HL-60 (cell line): ENCODE data around the gene TTC4.

Experiments
- DNase-seq, 2 experiments: peaks; one replicate each; pipeline ENCODE4 v3.0.0-alpha.2; 2010 to 2020; ENCODE audit warnings: low read depth in 1 of 2, low spot score in 1 of 2
- H3K27ac ChIP-seq: fragments of 250-450 bp; sonication (Bioruptor Pico); replicated peaks from 2 replicates; pipeline ENCODE4 v1.5.1; 2020; ENCODE audit warnings: mild to moderate bottlenecking, moderate library complexity
- H3K27me3 ChIP-seq: fragments of 250-450 bp; sonication (Bioruptor Pico); 2 replicates; pipeline ENCODE4 v1.5.1; 2021; ENCODE audit warnings: mild to moderate bottlenecking, moderate library complexity; ENCODE audit not compliant: insufficient read depth, poor library complexity, severe bottlenecking
- H3K4me3 ChIP-seq: replicated peaks from 2 replicates; pipeline ENCODE4 v1.5.1; 2011; ENCODE audit warnings: mild to moderate bottlenecking, control low read depth, low read length; ENCODE audit not compliant: insufficient read depth
- CTCF ChIP-seq: IDR thresholded peaks from one replicate; pipeline ENCODE4 v1.5.1; 2011; ENCODE audit warnings: low read length, control low read depth, inconsistent platforms; ENCODE audit not compliant: insufficient read depth
- GABPA ChIP-seq: IDR thresholded peaks from 2 replicates; pipeline ENCODE4 v1.6.1; 2012; ENCODE audit warnings: low read depth
- POLR2AphosphoS5 ChIP-seq: IDR thresholded peaks from 2 replicates; pipeline ENCODE4 v1.6.1; 2012; ENCODE audit warnings: low read depth
- REST ChIP-seq: IDR thresholded peaks from 2 replicates; pipeline ENCODE4 v1.6.1; 2012; ENCODE audit warnings: low read depth; ENCODE audit not compliant: insufficient replicate concordance
- SPI1 ChIP-seq: IDR thresholded peaks from 2 replicates; pipeline ENCODE4 v1.6.1; 2012; ENCODE audit warnings: low read depth, mild to moderate bottlenecking, borderline replicate concordance
- long read RNA-seq: library from polyadenylated mRNA; unstranded; transcript quantifications from one replicate; pipeline ENCODE4 v2.0.0, GENCODE V29; 2020

Gene TTC4
- long read RNA-seq, transcript TTC4-201 (10 exons, 2,395 nt), result major isoform, 161 of 204 reads
- long read RNA-seq, partial matches to known transcripts, result 7 of 204 reads
- long read RNA-seq, other reads (novel, unspliced or antisense), result 36 of 204 reads

- TF ChIP-seq POLR2AphosphoS5 (peak; percentile 95), REST (peak; percentile 70), CTCF (no peak), GABPA (peak; percentile 97), SPI1 (peak; percentile 16; the same call in 1 of the 2 replicates)
- H3K4me3 ChIP-seq, result peak within 1 kb of the TSS; percentile 61
- peak; percentile 73 to 79 for DNase-seq
- no peaks in the 10 kb centered on the region for H3K27me3 ChIP-seq
- peak within 1 kb of the TSS; percentile 73 for H3K27ac ChIP-seq
Observed at GRCh38 chr1:54715493-54716298, at the start of gene TTC4. Gene TTC4 (plus strand): TSS chr1:54715861. CDS start chr1:54715909, 48 bp downstream.

GRCh38 chr1:54666333-54666732 is 49.3 kb upstream of the TTC4 start:
- Histone ChIP-seq H3K4me3 (no peak overlapping the region), H3K27ac (no peak overlapping the region), H3K27me3 (no peaks in the 10 kb centered on the region)
- no peak for DNase-seq
- TF ChIP-seq POLR2AphosphoS5 (no peak), GABPA (no peak), SPI1 (no peak), CTCF (no peak), REST (no peak)

GRCh38 chr1:54667797-54668196 is 47.9 kb upstream of the TTC4 start:
- no peak for TF ChIP-seq REST
- TF ChIP-seq POLR2AphosphoS5, result no peak
- no peak for TF ChIP-seq GABPA
- TF ChIP-seq CTCF, result no peak
- no peak for TF ChIP-seq SPI1

More at GRCh38 chr1:54667797-54668196, 47.9 kb upstream of the TTC4 start:
- no peak overlapping the region for H3K4me3 ChIP-seq
- DNase-seq, result no peak
- H3K27me3 ChIP-seq, result no peaks in the 10 kb centered on the region
- H3K27ac ChIP-seq, result no peak overlapping the region
